ENCODE data around the gene TMEM8B. TPM values are rescaled to one million over a fixed set of nuclear protein-coding genes. Genes with fewer than 3 reads are reported as not detected.
"Not testable (repeated sequence)": the region's sequence is repeated elsewhere in the genome, so short reads cannot be mapped to it uniquely, and the experiment has no call there.

The TMEM8B gene
- total RNA-seq, 1 donor from 2014 or later = 5.6 TPM

- DNase-seq = no peak
Observed at GRCh38 chr9:35908504-35909125, 79.6 kb downstream of the TMEM8B start.

GRCh38 chr9:35909274-35909673 is 80.2 kb downstream of the TMEM8B start, which contains the start of gene SPAAR:
SPAAR (plus strand) TSS chr9:35909490; CDS start chr9:35910464, 974 bp downstream.
- no peak for DNase-seq

DNA sequence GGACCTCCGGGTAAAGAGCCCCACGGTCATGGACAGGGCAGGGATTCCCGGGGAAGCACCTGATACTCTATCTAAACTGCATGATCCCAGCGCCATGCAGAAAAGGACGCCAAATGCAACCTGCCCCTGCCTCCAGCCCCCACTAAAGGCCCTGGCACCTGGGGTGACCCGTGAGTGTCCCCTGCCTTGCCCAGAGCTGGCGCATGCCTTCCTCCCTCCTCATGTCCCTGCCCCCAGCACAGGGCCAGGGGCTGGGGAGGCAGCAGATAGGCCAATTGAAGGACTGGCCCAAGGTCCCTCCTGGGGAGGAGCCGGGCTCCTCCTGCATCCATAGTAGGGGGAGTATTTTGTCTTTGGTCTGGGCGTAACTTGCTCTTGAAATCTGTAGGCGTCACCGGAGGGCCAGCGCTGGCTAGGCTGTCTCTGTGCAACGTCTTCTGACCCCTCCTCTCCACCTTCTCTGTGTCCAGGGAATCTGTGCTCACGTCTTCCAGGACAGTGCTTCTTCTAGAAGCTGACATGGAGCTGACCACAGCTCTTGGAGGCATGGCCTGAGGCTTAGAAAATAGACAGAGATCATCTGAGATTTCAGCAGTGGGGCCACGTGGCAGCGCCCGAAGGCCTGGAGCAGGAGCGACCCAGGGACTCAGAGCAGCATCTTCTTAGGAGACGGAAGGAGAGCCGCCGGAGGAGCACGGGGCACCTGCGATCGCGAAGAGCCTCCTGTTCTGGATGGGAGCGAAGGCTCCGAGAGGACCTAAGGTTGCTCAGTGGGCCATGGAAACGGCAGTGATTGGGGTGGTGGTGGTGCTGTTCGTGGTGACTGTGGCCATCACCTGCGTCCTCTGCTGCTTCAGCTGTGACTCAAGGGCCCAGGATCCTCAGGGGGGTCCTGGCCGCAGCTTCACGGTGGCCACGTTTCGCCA is 80.9 kb downstream of the TMEM8B start:
- DNase-seq = no peak

DNA sequence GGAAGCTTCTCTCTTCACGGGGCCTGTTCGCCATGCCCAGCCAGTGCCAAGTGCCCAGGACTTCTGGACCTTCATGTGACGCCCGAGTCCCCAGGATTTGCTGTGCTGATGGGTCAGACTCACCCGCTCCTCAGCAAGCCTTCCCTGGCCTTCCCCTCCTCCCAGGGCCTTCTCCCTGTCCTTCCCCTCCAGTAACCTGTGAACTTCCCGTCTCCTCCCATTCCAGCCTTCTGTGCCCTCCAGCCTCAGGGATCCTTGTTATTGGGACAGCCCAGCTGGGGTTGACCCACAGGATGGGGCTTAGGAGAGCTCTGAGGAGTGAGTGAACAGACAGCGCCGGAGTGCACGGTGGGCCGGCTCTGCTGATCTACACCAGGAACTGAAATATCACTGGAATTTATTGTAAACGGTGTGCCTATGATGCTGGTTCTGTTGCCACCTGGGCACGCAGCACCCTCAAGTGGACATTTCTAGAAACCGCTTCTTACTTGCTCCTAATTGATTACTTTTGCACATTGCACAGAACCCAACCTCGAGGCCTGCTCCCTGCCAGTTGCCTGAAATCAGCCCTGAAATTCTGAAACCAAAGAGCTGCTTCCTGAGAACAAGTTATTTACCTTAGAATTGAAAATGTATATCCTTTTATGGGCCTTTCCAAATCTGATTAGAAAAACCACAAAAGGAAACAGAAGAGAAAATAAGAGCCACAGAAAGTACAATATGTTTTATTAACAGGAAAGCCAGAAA is 81.8 kb downstream of the TMEM8B start:
- DNase-seq = no peak

- DNase-seq = no peak
Observed at GRCh38 chr9:35911690-35912089, 82.7 kb downstream of the TMEM8B start.

DNA sequence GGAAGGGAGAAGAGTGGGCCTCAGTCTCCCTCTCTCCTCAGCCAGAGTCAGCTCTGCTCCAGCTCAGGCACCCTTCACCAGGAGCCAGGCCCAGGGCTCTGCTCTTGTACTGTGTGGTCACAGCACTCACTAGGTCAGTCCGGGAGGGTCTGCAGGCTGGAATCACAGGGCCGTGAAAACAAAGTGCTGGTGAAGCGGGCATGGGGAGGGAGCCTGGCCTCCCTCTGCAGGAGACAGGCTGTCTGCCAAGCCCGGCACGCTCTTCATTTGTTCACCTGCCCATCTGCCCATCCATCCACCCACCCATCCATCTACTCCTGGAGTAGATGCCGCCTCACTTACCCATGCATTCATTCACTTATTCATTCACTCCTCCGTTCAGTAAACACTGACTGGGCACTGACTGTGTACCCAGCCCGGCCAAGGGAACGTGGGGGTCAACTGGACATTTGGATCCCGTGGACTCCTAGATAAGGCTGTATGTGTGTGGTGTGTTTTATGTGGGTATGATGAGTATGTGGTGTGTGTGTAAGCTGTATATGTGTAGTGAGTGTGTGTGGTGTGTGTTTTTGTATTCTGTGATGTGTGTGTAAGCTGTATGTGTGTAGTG is 83.9 kb downstream of the TMEM8B start:
- DNase-seq = no peak

GRCh38 chr9:35913429-35913828 is 84.4 kb downstream of the TMEM8B start:
- DNase-seq = not testable (repeated sequence)

- DNase-seq = no peak
Observed at GRCh38 chr9:35914301-35914807, 85.3 kb downstream of the TMEM8B start.

Small RNA genes within 50 kb of the gene (small RNA-seq; reads per million reads assigned to genes)
- not detected for gene HINT2

Other genes starting within 250 kb of the TMEM8B start
- 11.7 TPM for gene TESK1, start 224.0 kb upstream of the TMEM8B start, total RNA-seq
- gene CD72, start 210.8 kb upstream of the TMEM8B start, total RNA-seq = 0.47 TPM
- gene SIT1, start 178.3 kb upstream of the TMEM8B start, total RNA-seq = not detected
- 159,856 TPM for gene RMRP, start 171.2 kb upstream of the TMEM8B start, total RNA-seq
- 10.5 TPM for gene CCDC107, start 170.9 kb upstream of the TMEM8B start, total RNA-seq
- 0.94 TPM for gene ARHGEF39, start 164.0 kb upstream of the TMEM8B start, total RNA-seq
- 0.78 TPM for gene CA9, start 155.3 kb upstream of the TMEM8B start, total RNA-seq
- 18.1 TPM for gene TPM2, start 139.3 kb upstream of the TMEM8B start, total RNA-seq
- gene TLN1, start 97.0 kb upstream of the TMEM8B start, total RNA-seq = 17.8 TPM
- 22.9 TPM for gene CREB3, start 96.6 kb upstream of the TMEM8B start, total RNA-seq
- 45.2 TPM for gene GBA2, start 80.0 kb upstream of the TMEM8B start, total RNA-seq
- 12.3 TPM for gene RGP1, start 79.9 kb upstream of the TMEM8B start, total RNA-seq
- gene MSMP, start 75.0 kb upstream of the TMEM8B start, total RNA-seq = not detected
- 11.2 TPM for gene NPR2, start 37.6 kb upstream of the TMEM8B start, total RNA-seq
- gene SPAG8, start 17.0 kb upstream of the TMEM8B start, total RNA-seq = 4.7 TPM
- 7.0 TPM for gene HINT2, start 14.2 kb upstream of the TMEM8B start, total RNA-seq
- not detected for gene FAM221B, start 496 bp upstream of the TMEM8B start, total RNA-seq
- gene OR13J1, start 41.2 kb downstream of the TMEM8B start, total RNA-seq = not detected
- not detected for gene HRCT1, start 77.0 kb downstream of the TMEM8B start, total RNA-seq
- gene SPAAR, start 80.3 kb downstream of the TMEM8B start, total RNA-seq = 0.31 TPM
- not detected for gene OR2S2, start 128.9 kb downstream of the TMEM8B start, total RNA-seq
- gene RECK, start 207.7 kb downstream of the TMEM8B start, total RNA-seq = 7.5 TPM

All from occipital lobe (tissue), 3 donors.